Measurements from ENCODE around the gene GPHA2.

DNA sequence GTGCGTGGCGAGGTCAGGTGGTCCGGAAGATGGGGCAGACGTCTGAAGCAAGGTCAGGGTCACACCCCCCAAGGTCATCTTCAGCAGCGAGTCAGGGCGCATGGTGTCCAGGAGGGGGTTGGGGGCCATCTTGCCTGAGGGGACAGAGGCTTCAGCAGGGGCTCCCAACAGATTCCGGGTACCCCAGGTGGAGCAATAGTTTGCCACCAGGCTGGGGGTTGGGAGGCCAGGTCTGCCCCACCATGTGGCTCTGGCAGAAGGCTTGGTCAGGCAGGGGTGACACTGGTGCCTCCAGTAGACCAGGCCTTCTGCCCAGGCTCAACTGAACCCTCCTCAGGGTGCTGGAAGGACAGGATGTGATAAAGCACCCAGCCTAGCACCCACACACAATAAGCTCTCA, 24.6 kb downstream of the GPHA2 start:
- no peak for TF ChIP-seq POLR2A (IDR thresholded peaks at IDR 0.05)
- TF ChIP-seq, protein P1, sequence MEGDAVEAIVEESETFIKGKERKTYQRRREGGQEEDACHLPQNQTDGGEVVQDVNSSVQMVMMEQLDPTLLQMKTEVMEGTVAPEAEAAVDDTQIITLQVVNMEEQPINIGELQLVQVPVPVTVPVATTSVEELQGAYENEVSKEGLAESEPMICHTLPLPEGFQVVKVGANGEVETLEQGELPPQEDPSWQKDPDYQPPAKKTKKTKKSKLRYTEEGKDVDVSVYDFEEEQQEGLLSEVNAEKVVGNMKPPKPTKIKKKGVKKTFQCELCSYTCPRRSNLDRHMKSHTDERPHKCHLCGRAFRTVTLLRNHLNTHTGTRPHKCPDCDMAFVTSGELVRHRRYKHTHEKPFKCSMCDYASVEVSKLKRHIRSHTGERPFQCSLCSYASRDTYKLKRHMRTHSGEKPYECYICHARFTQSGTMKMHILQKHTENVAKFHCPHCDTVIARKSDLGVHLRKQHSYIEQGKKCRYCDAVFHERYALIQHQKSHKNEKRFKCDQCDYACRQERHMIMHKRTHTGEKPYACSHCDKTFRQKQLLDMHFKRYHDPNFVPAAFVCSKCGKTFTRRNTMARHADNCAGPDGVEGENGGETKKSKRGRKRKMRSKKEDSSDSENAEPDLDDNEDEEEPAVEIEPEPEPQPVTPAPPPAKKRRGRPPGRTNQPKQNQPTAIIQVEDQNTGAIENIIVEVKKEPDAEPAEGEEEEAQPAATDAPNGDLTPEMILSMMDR (IDR thresholded peaks at IDR 0.05) = no peak
